SK-N-SH treated with all-trans-retinoic acid at 6 μM for 48 hours (cell line): ENCODE results near the gene CYTIP.

ENCODE experiments used
- ATAC-seq: fragments of 200-7000 bp; cut with Tn5 transposase; 3 replicates; pipeline ENCODE4 v1.9.1; 2020; ENCODE audit warnings: mild to moderate bottlenecking, moderate library complexity
- ARNTL ChIP-seq: fragments of 450-650 bp; formaldehyde crosslinking; IDR thresholded peaks from 2 replicates; pipeline ENCODE4 v1.5.0; 2020; ENCODE audit warnings: low read depth, mild to moderate bottlenecking, moderate library complexity, borderline replicate concordance
- BACH2 ChIP-seq: fragments of 250-450 bp; sonication (Bioruptor Pico); IDR thresholded peaks from 2 replicates; pipeline ENCODE4 v1.9.0; 2021; ENCODE audit warnings: mild to moderate bottlenecking, borderline replicate concordance
- CREB5 ChIP-seq: fragments of 250-450 bp; sonication (Bioruptor Pico); IDR thresholded peaks from 2 replicates; pipeline ENCODE4 v1.5.1; 2020; ENCODE audit warnings: low read depth, mild to moderate bottlenecking, moderate library complexity
- CSDC2 ChIP-seq: fragments of 250-450 bp; sonication (Bioruptor Pico); IDR thresholded peaks from 2 replicates; pipeline ENCODE4 v1.5.0; 2020; ENCODE audit warnings: mild to moderate bottlenecking, moderate library complexity
- ESRRG ChIP-seq: fragments of 250-450 bp; sonication (Bioruptor Pico); IDR thresholded peaks from 2 replicates; pipeline ENCODE4 v1.6.1; 2021; ENCODE audit warnings: mild to moderate bottlenecking
- GLIS3 ChIP-seq: fragments of 250-450 bp; sonication (Bioruptor Pico); IDR thresholded peaks from 2 replicates; pipeline ENCODE4 v1.5.0; 2020; ENCODE audit warnings: mild to moderate bottlenecking, moderate library complexity
- ISL1 ChIP-seq: fragments of 250-450 bp; sonication (Bioruptor Pico); IDR thresholded peaks from 2 replicates; pipeline ENCODE4 v2.1.2; 2022; ENCODE audit warnings: mild to moderate bottlenecking, moderate library complexity
- OSR1 ChIP-seq: fragments of 250-450 bp; sonication (Bioruptor Pico); IDR thresholded peaks from 2 replicates; pipeline ENCODE4 v1.8.0; 2022; ENCODE audit warnings: moderate library complexity, mild to moderate bottlenecking, inconsistent platforms
- PATZ1 ChIP-seq: fragments of 250-450 bp; sonication (Bioruptor Pico); IDR thresholded peaks from 2 replicates; pipeline ENCODE4 v1.8.0; 2020; ENCODE audit warnings: mild to moderate bottlenecking, moderate library complexity, borderline replicate concordance
- POU6F1 ChIP-seq: fragments of 250-450 bp; sonication (Bioruptor Pico); IDR thresholded peaks from 2 replicates; pipeline ENCODE4 v1.8.0; 2021; ENCODE audit warnings: low read depth, mild to moderate bottlenecking, moderate library complexity, borderline replicate concordance
- PPARA ChIP-seq: fragments of 250-450 bp; sonication (Bioruptor Pico); IDR thresholded peaks from 2 replicates; pipeline ENCODE4 v1.5.0; 2020; ENCODE audit warnings: mild to moderate bottlenecking, borderline replicate concordance
- SNAI2 ChIP-seq: fragments of 250-450 bp; sonication (Bioruptor Pico); IDR thresholded peaks from 2 replicates; pipeline ENCODE4 v1.5.0; 2020; ENCODE audit warnings: mild to moderate bottlenecking, moderate library complexity
- TCF4 ChIP-seq: fragments of 250-450 bp; sonication (Bioruptor Pico); IDR thresholded peaks from 2 replicates; pipeline ENCODE4 v1.8.0; 2021; ENCODE audit warnings: mild to moderate bottlenecking, moderate library complexity, borderline replicate concordance
- TOX ChIP-seq: fragments of 250-450 bp; sonication (Bioruptor Pico); IDR thresholded peaks from 2 replicates; pipeline ENCODE4 v1.8.0; 2021; ENCODE audit warnings: mild to moderate bottlenecking, moderate library complexity, borderline replicate concordance
- TSHZ2 ChIP-seq: fragments of 250-450 bp; sonication (Bioruptor Pico); IDR thresholded peaks from 2 replicates; pipeline ENCODE4 v1.5.0; 2020; ENCODE audit warnings: mild to moderate bottlenecking, moderate library complexity
- ZC3H10 ChIP-seq: fragments of 250-450 bp; sonication (Bioruptor Pico); IDR thresholded peaks from 2 replicates; pipeline ENCODE4 v1.5.1; 2021; ENCODE audit warnings: mild to moderate bottlenecking, moderate library complexity
- ZFP3 ChIP-seq: fragments of 250-450 bp; sonication (Bioruptor Pico); IDR thresholded peaks from 2 replicates; pipeline ENCODE4 v1.5.0; 2020; ENCODE audit warnings: mild to moderate bottlenecking, moderate library complexity
- ZNF565 ChIP-seq: fragments of 450-650 bp; formaldehyde crosslinking; conservative IDR thresholded peaks from 2 replicates; pipeline ENCODE4 v1.5.0; 2020; ENCODE audit warnings: low read depth, mild to moderate bottlenecking, moderate library complexity
- ZNF70 ChIP-seq: fragments of 450-650 bp; formaldehyde crosslinking; IDR thresholded peaks from 2 replicates; pipeline ENCODE4 v1.5.0; 2020; ENCODE audit warnings: mild to moderate bottlenecking, moderate library complexity
- ZNF8 ChIP-seq: fragments of 450-650 bp; formaldehyde crosslinking; IDR thresholded peaks from 2 replicates; pipeline ENCODE4 v1.5.0; 2020; ENCODE audit warnings: mild to moderate bottlenecking, moderate library complexity

CYTIP gene

GRCh38 chr2:157459486-157459885 is 15.6 kb upstream of the CYTIP start:
- TF ChIP-seq ZFP3 (CRISPR knock-in tag) (no peak), TSHZ2 (CRISPR knock-in tag) (no peak), ARNTL (no peak), CREB5 (CRISPR knock-in tag) (no peak), PATZ1 (no peak), ZC3H10 (CRISPR knock-in tag) (no peak), OSR1 (CRISPR knock-in tag) (no peak), BACH2 (no peak), PPARA (CRISPR knock-in tag) (no peak), ESRRG (CRISPR knock-in tag) (no peak), ZNF70 (CRISPR knock-in tag) (no peak)
- no peak for ATAC-seq

- no peak for TF ChIP-seq CSDC2 (CRISPR knock-in tag)
- no peak for TF ChIP-seq ZNF565 (CRISPR knock-in tag)
- no peak for TF ChIP-seq TCF4 (CRISPR knock-in tag)
- TF ChIP-seq POU6F1 (CRISPR knock-in tag), result no peak
- TF ChIP-seq ISL1, result no peak
- no peak for TF ChIP-seq OSR1 (CRISPR knock-in tag)
- no peak for TF ChIP-seq CREB5 (CRISPR knock-in tag)
- no peak for TF ChIP-seq ESRRG (CRISPR knock-in tag)
- no peak for TF ChIP-seq TOX (CRISPR knock-in tag)
- no peak for TF ChIP-seq ZC3H10 (CRISPR knock-in tag)
- no peak for TF ChIP-seq ZNF70 (CRISPR knock-in tag)
- TF ChIP-seq PPARA (CRISPR knock-in tag), result no peak
- no peak for TF ChIP-seq GLIS3
- no peak for TF ChIP-seq BACH2
- TF ChIP-seq ZNF8 (CRISPR knock-in tag), result no peak
- no peak for ATAC-seq
Measured at GRCh38 chr2:157447741-157448140, 3.9 kb upstream of the CYTIP start.

- no peak for ATAC-seq
- TF ChIP-seq SNAI2 (CRISPR knock-in tag), result no peak
- no peak for TF ChIP-seq ZFP3 (CRISPR knock-in tag)
- no peak for TF ChIP-seq POU6F1 (CRISPR knock-in tag)
- no peak for TF ChIP-seq CSDC2 (CRISPR knock-in tag)
- no peak for TF ChIP-seq ZNF565 (CRISPR knock-in tag)
- TF ChIP-seq TOX (CRISPR knock-in tag), result no peak
Measured at GRCh38 chr2:157447031-157447430, 3.1 kb upstream of the CYTIP start.
